Measurements from ENCODE around the gene APBA2. TPM values are rescaled to one million over a fixed set of nuclear protein-coding genes. Genes with fewer than 3 reads are reported as not detected.
"Not testable (repeated sequence)": the region's sequence is repeated elsewhere in the genome, so short reads cannot be mapped to it uniquely, and the experiment has no call there.

APBA2 gene
- total RNA-seq, 1 donor from 2014 or later = 11.7 TPM

DNA sequence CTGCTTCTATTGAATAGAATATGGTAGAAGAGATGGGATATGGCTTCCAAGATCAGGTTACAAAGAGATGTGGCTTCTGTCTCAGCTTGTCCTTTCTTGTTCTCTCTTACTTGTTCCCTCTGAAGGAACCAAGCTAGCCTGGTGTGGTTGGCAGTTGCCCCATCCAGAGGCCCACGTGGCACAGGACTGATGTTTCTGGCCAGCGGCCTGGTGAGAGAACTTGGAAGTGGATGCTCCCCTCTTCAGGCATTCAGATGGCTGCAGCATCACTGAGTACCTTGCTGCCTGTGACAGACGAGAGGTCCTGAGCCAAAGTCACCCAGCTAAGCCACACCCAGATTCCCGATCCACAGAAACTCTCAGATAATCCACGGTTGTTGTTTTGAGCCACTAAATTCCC, 200.2 kb downstream of the APBA2 start:
- no peak for DNase-seq (ENCODE audit: low read depth)

DNA sequence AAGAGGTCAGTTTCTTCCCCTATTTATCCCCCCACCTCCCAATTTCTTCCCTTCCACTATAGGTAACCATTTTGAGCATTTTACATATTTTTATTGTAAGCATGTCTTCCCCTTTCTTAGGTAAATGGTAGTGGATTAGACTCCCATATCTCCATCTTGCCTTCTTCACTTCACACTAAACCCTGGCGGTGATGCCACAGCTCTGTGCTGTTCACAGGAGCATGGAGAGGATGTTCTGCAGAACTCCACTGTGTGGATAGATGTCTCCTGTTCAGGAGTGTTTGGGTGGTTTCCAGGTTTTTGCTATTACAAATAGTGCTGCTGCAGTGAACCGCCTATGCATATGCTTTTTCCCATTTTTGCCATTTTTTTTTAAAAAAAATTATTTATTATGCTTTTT, 201.1 kb downstream of the APBA2 start:
- DNase-seq (ENCODE audit: low read depth) = no peak

DNA sequence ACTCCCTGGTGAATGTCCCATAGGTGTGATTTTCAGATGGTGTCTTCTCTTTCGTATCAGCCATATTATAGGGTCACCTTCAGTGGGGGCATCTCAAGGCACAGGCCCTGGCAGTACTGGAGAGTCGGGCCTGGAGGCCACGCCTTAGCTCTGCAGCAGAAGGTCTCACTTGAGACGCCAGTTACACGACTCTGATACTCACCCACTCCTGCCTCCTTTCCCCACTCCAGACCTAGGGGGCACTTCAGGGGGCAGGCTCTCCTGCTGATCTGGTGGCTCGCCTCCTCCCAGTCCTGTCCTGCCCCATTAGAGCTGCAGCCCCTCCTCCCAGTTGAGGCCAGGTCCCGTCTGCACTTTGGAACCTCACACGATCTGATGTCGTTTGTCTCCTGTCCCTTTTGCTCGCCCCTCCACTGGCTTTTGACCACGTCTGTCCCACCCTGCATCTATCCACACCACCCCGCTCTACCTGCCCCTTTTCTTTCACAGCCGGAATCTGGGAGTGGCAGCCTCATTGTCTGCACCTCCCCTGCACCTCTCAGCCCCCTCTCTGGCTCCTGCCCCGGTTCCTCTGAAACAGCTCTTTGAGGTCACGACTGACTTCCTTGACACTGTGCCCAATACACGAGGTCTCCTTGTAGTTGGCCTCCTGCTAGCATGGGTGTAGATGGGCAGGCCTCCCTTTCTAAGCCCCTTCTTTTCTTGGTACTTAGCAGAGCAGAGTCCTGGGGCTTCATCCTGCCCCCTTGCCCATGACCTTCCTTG, 201.9 kb downstream of the APBA2 start:
- DNase-seq (ENCODE audit: low read depth) = no peak

DNA sequence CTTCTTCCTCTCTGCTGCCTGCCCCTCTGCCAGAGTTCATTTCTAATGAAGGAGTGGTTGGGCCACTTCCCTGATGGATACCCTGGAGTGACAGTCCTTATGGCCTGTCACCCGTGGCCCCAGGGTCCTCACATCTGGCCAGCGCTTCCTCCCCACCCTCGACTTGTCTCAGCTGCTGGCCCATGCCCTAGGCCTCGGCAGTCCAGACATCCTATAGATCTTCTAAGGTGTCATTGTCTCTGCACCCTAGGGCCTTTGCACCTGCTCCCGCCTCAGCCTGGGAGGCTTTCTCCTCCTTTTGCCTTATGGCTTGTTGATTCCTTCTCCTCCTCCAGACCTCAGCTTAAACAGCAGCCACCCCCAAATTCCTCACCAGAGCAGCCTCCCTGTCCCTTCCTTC, 202.9 kb downstream of the APBA2 start:
- DNase-seq (ENCODE audit: low read depth) = no peak

DNA sequence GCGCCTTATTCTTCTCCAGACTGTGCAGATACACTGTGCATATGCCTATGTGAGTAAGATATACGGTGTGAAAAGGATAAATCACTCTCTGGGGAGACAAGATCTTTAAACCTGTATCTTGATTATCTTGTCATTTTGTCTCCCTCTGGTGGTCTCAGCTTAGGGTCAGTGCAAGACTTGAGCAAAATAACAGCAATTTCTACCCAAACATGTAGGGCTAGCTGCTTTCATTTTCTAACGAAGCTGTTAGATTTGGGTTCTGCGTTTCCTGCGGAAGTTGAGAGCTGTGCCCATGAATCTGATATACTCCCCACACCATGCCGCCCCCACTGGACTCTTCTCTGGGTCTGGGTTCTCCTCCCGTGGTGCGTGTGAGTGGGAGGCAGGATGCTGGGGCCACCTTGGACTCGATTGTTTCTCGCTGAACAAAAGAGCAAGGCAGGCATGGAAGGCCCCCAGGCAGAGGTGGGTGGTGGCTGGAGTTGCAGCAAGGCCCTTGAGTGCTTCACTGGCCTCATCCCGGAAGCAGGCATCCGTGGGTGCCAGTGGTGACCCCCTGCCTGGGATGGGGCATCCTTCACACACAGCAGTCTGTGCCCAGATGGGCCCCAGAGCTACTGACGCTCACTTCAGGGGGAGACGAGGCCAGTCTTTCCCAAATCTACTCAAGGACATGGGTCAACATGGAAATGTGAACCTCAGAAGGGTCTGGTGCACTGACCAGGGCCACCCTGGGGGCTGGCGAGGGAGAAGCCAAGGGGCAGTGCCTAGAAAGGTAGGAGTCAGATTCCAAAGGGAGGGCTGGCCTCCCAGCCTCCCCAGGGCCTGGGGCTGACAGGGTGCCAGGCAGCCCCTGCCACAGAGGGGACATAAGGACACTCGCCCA, 204.2 kb downstream of the APBA2 start:
- no peak for DNase-seq (ENCODE audit: low read depth)

DNA sequence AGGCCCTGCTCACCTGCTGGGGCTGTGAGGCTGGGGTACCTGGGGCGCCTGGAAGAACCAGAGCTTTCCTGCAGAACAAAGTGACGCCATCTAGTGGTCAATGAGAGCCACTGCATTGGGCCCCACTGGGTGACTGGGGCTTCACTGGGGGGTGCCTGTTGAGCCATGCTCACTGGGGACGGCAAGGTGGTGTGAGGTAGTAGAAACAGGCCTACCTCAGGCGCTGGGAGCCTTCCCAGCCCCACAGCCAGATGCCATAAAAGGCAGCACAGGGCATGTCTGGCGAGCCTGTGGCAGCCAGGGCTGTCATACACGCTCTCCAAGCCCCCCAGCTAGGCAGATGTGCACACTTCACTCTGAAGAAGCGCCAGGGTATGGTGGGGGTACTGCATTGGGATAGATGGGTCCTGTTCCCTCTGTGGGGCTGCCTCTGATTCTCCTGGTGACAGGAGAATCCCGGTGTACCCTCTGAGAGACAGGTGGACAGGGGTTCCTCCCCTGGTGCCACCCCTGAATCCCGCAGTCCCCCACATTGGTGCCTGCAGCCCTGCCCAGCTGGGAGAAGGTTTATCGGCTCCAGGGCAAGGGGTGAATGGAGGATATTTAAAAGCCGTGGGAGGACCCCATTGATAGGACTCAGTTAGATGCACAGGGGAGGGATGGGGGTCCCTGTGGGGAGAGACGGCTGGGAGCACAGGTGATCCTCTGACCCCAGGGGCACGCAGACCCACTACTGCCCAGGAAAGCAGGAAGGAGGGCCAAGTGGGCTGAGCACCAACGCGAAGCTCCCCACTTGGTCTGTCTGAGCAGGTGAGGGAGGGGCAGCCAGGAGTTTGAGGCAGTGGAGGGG, 205.1 kb downstream of the APBA2 start:
- no peak for DNase-seq (ENCODE audit: low read depth)

DNA sequence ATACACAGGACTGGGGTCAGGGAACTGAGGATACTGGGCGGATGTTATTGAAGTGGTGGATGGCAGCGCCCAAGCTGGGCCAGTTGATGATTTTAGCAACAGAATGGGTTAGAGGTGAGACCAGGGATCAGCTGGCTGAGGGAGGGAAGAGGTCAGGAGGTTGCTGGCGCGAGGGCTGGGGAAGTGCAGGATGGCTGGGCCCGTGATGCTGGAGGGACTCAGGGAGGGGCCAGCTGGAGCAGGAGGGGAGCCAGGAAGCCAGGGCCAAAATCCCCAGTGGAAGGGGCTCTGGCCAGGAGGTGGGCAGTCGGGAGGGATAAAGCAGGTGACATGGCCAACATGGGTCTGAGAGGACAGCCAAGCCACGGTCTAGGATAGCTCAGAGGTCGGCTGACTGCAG, 205.9 kb downstream of the APBA2 start:
- DNase-seq (ENCODE audit: low read depth) = no peak

DNA sequence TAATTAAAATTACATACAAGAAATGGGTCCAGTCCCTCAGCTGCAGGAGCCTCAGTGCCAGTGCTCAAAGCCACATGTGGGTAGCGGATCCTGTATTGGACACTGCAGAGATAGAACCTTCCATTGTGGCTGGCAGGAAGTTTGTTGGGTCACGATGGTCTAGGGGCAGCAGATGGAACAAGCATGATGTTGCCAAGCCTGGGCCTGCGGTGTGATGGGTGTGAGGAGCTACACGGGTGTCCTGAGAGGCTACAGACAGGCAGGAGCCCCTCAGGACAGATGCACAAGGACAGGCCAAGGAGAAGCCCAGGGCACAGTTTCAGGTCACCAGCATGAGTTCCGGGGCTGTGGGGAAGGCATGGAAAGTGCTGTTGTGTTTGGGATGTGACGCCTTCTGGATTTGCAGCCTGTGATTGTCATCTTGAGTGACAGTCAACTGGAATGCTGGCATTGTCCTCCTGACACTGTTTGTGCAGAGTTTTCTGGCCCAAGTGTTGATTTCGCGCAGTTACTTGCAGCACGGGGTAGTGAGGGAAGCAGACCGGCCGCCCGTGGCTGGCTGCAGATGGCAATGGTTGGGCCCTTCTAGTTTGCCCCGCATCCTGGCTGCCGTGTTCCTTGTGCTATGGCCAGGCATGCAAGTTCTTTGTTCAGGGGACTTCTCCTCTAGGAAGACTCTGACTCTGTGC, 206.7 kb downstream of the APBA2 start:
- DNase-seq (ENCODE audit: low read depth) = no peak

DNA sequence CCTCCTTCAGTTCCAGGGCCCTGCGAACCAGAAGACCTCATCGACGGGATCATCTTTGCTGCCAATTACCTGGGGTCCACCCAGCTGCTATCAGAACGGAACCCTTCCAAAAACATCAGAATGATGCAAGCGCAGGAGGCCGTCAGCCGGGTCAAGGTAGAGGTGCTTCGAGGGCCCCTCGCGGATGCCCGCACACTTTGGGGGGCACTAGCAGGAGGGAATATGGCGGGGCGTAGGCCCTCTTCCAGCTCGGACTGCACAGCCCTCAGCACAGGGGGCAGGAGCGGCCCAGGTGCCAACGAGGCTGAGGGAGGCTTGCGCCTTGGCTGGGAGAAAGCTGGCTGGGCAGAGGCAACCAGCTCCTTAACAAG, 207.3 kb downstream of the APBA2 start:
- DNase-seq (ENCODE audit: low read depth) = no peak

DNA sequence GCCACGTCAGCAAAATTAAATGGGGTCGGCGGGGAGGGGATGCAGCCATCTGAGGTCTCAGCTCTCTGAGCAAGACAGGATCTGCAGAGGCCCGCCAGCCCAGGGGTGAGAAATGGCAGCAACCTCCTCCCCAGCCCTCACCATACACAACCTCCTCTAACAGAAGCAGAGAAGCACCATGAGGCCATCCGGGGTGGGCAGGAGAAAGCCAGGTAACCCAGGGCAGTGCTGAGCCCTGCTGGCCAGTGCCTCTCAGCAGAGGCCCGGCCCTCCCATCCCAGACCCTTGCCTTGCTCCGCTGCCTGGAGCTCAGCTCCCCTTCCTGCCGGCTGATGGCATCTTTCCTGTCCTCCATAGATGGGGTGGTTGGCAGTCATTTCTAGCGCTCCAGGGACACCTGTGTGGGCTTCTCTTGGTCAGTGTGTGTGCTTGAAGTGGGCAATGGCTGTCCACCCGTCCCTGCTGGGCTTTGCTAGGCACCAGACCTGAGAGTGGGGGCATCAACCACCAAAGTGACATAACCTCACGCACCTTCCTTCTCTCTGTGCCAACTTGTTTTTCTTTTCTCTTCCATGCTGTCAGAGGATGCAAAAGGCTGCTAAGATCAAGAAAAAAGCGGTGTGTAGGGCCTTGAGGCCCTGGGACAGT, 208.0 kb downstream of the APBA2 start:
- no peak for DNase-seq (ENCODE audit: low read depth)

DNA sequence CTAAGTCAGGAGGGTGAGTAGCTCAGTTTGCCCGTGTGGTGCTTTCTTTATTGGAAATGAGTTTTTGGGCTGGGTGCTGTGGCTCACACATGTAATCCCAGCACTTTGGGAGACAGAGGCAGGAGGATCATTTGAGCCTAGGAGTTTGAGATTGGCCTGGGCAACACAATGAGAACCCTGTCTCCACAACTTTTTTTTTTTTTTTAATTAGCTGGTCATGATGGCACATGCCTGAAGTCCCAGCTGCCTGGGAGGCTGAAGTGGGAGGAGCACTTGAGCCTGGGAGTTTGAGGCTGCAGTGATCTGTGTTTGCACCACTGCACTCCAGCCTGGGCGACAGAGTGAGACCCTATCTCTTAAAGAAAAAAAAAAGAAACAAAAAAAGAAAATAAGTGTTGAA, 208.9 kb downstream of the APBA2 start:
- no peak for DNase-seq (ENCODE audit: low read depth)

DNA sequence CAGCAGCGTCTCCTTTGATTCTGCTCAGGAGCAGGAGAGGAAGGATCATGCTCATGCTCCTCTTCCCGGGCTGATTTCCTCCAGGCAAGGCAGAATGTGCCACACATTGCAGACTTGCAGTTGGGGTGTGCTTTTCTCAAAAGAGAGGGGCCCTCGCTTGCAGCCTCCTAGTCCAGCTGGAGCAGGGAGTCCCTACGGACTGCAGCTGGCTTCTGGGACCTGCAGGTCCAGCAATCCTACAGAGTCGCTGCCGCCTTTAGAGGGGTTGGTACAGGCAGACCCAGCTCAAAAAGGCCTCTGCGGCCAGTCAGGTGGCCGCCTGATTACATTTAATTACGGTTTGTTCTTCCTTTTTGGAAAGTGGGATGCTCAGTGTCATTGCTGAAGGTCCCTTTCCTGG, 210.0 kb downstream of the APBA2 start:
- no peak for DNase-seq (ENCODE audit: low read depth)

DNA sequence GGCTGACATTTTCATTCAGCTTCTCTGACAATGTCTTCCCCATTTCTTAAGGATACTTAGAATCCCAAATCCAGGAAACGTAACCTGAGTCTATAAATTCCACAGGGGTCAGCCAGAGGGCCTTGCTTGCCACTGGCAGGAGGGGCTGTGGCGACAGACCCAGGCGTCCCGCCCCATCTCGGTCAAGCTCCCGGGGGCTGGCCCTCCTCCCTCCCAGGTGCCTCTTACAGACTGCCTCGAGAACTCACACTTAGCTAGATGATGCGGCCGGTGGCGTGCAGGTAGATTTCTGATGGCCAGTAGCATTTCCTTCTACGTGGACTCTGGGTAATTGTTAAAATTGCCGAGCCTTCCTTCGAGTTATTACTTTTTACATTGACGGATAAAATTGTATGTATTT, 211.4 kb downstream of the APBA2 start:
- no peak for DNase-seq (ENCODE audit: low read depth)

DNA sequence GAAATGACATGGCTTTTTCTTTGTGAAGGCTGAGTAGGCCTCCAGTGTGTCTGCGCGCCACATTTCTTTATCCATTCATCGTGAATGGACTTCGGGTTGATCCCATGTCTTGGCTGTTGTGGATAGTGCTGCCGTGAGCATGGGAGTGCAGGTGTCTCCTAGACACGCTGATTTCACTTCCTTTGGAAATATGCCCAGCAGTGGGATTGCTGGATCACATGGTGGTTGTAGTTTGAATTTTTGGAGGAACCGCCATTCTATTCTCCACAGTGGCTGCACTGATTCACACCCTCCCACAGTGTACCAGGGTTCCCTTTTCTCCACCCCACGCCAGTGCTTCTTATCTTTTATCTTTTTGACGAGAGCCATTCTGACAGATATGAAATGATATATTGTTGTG, 212.2 kb downstream of the APBA2 start:
- no peak for DNase-seq (ENCODE audit: low read depth)

DNA sequence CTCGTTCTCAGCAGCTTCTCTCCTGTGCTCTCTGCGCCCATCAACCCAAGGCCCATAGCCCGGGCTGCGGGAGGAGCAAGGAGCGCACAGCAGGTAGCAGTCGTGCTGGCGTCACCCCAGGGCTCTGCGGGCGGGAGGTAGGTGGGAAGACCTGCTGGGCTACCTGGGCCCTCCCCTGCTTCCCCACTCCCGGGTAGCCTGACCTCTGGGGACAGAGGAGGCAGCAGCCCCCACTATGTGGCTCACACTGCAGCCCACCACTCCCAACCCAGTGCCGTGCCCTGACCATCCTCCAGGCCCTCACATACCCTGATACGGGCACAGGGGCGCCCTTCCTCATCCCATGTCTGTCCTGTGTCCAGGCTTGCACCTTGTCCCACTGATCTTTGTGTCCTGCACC, 212.9 kb downstream of the APBA2 start:
- DNase-seq (ENCODE audit: low read depth) = no peak

DNA sequence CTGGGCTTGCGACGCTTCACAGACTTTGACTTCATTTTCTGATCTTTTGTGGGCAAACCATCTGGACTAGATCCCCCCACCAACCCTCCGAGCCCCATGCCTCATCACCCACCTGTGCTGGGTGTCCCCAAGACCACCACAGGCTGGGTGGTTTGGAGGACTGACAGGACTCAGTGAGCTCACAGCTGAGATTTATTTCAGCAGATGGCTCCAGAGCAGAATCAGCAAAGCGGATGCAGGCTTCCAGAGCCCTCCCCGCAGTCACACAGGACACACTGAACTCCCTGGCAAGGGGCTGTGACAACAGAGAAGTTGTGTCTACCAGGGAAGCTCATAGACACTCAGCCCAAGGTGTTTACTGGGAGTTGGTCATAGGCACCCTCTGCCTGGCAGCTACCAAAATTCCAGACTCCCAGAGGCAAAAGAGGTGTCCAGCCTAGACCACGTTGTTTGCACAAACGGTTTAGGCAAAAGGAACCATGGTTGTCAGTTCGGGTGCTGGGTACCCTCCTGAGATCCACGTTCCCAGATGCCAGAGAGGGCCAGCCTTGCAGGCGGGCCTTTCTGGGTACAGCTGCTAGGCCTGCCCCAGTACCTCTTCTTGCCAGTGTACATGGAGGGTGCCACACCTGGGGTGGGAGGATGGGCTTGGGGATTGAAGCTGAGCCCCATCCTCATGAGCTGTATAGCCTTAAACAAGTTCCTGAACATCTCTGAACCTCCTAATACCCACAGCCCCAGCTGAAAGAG, 213.5 kb downstream of the APBA2 start:
- no peak for DNase-seq (ENCODE audit: low read depth)

DNA sequence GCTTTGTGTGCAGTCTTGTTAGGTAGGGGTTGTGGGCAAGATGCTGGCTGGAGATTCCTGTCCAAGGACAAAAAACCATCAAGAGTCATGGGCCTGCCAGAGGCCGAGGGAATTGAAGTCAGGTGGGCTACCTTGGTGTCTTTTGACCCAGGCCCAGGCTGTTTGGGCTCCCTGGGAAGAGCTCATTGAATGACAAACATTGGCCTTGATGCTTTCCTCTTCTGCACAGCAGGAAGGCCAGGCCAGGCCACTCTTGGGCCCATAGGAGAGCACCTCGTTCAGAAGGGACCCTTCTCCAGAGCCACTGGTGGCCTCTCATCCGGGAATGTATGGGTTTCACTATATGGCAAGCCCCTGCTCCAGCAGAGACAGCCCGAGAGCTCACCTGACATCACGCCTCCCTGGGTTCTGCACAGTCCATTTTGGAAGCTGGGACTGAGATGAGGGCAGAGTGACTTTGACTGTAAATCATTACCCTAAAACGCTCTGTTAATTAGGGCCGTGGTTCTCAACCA, 214.8 kb downstream of the APBA2 start:
- DNase-seq (ENCODE audit: low read depth) = no peak

DNA sequence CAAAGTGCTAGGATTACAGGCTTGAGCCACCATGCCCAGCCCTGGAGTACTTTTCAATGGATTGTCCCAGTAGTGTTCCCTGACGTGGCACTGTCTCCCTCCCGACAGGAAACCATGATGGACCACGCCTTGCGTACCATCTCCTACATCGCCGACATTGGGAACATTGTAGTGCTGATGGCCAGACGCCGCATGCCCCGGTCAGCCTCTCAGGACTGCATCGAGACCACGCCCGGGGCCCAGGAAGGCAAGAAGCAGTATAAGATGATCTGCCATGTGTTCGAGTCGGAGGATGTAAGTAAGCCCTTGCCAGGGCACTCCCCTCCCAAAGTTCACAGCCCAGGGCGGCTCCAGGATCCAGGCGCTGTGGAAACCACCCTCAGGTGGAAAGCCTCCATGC, 215.7 kb downstream of the APBA2 start:
- DNase-seq (ENCODE audit: low read depth) = no peak

DNA sequence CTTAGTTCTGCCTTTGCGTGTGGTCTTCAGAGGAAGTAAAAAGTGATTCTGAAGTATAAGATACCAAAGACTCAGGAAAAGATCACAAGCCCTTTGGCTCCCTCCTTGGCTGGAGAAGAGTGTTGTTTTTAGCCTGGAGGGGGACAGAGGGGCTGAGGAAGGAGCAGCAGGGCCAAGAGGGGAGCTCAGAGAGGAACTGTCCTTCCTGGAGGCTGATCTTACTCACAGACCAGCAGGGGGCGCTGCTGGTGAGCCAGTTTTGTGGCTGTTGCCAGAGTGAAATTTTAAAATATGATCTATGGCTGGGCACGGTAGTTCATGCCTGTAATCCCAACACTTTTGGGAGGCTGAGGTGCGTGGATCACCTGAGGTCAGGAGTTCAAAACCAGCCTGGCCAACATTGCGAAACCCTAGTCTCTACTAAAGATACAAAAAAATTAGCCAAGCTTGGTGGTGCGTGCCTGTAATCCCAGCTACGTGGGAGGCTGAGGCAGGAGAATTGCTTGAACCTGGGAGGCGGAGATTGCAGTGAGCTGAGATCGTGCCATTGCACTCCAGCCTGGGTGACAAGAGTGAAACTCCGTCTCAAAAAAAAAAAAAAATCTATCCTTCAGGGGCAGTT, 216.5 kb downstream of the APBA2 start:
- not testable (repeated sequence) for DNase-seq (ENCODE audit: low read depth)

All from renal cortical epithelial cell (primary cell).